GM23338 (cell line): ENCODE results near the gene RNASET2. TPM values are rescaled to one million over a fixed set of nuclear protein-coding genes. Genes with fewer than 3 reads are reported as not detected.

Source experiments
- ATAC-seq: fragments of 200-7000 bp; cut with Tn5 transposase; 3 replicates; pipeline ENCODE4 v1.9.1; 2020
- DNase-seq: peaks from one replicate; pipeline ENCODE4 v3.0.0-alpha.2; 2015; ENCODE audit warnings: low spot score
- H2AFZ ChIP-seq: fragments of 200-600 bp; sonication (generic); 2 replicates; pipeline ENCODE4 v1.8.0; 2016; ENCODE audit warnings: antibody characterized with exemption, mild to moderate bottlenecking, moderate library complexity
- H3F3A ChIP-seq: fragments of 200-600 bp; sonication (generic); replicated peaks from 2 replicates; pipeline ENCODE4 v1.8.0; 2017; ENCODE audit warnings: antibody characterized with exemption, mixed run types, low read depth
- H3K27ac ChIP-seq: fragments of 200-600 bp; sonication (generic); 2 replicates; pipeline ENCODE4 v1.6.1; 2016; ENCODE audit warnings: low read depth
- H3K27me3 ChIP-seq: fragments of 200-600 bp; sonication (generic); 2 replicates; pipeline ENCODE4 v1.8.0; 2016; ENCODE audit warnings: mild to moderate bottlenecking, mixed run types, moderate library complexity; ENCODE audit not compliant: insufficient read depth
- H3K36me3 ChIP-seq: fragments of 200-600 bp; sonication (generic); 2 replicates; pipeline ENCODE4 v1.8.0; 2016; ENCODE audit warnings: mild to moderate bottlenecking; ENCODE audit not compliant: insufficient read depth
- H3K4me1 ChIP-seq: fragments of 200-600 bp; sonication (generic); 2 replicates; pipeline ENCODE4 v1.8.0; 2016; ENCODE audit warnings: mild to moderate bottlenecking, moderate library complexity; ENCODE audit not compliant: insufficient read depth
- H3K4me2 ChIP-seq: fragments of 200-600 bp; sonication (generic); 2 replicates; pipeline ENCODE4 v1.7.1; 2017; ENCODE audit warnings: mixed run types
- H3K4me3 ChIP-seq: fragments of 200-600 bp; sonication (generic); 2 replicates; pipeline ENCODE4 v1.6.1; 2016; ENCODE audit warnings: mixed run types
- H3K79me2 ChIP-seq: fragments of 200-600 bp; sonication (generic); replicated peaks from 2 replicates; pipeline ENCODE4 v1.8.0; 2017; ENCODE audit warnings: mild to moderate bottlenecking; ENCODE audit not compliant: insufficient read depth
- H3K9me2 ChIP-seq: fragments of 200-600 bp; sonication (generic); 2 replicates; pipeline ENCODE4 v1.8.0; 2017; ENCODE audit not compliant: insufficient read depth
- H4K20me1 ChIP-seq: fragments of 200-600 bp; sonication (generic); replicated peaks from 2 replicates; pipeline ENCODE4 v1.8.0; 2017; ENCODE audit warnings: mild to moderate bottlenecking; ENCODE audit not compliant: insufficient read depth
- H3K27ac Mint-ChIP-seq: 2 replicates; pipeline ENCODE4 v1.8.0; 2020; ENCODE audit warnings: inconsistent platforms, mild to moderate bottlenecking, moderate library complexity, mixed read lengths
- H3K27me3 Mint-ChIP-seq: 3 replicates; pipeline ENCODE4 v1.8.0; 2022; ENCODE audit warnings: low read depth, mild to moderate bottlenecking, moderate library complexity, mixed read lengths, inconsistent platforms; ENCODE audit not compliant: insufficient read depth, poor library complexity
- H3K36me3 Mint-ChIP-seq: 3 replicates; pipeline ENCODE4 v1.8.0; 2021; ENCODE audit warnings: low read depth, mild to moderate bottlenecking, inconsistent platforms, moderate library complexity, mixed read lengths
- H3K4me1 Mint-ChIP-seq: 3 replicates; pipeline ENCODE4 v1.8.0; 2020; ENCODE audit warnings: mild to moderate bottlenecking, inconsistent platforms, mixed read lengths
- H3K4me3 Mint-ChIP-seq: 3 replicates; pipeline ENCODE4 v1.8.0; 2021; ENCODE audit warnings: moderate library complexity, mild to moderate bottlenecking, inconsistent platforms, mixed read lengths
- H3K9me3 Mint-ChIP-seq: 3 replicates; pipeline ENCODE4 v1.8.0; 2020; ENCODE audit warnings: moderate library complexity, mild to moderate bottlenecking, inconsistent platforms, mixed read lengths
- CTCF ChIP-seq, 2 experiments: fragments of 200-600 bp in 1 of 2; sonication (generic) in 1 of 2; conservative IDR thresholded peaks; 2 replicates each; pipeline versions ENCODE4 v1.5.1 to v1.6.1; 2016 to 2017; ENCODE audit warnings: antibody characterized with exemption in 2 of 2, low read depth in 2 of 2, mild to moderate bottlenecking in 2 of 2, moderate library complexity in 1 of 2
- ETS1 ChIP-seq: IDR thresholded peaks from 2 replicates; pipeline ENCODE4 v1.6.1; 2016; ENCODE audit warnings: antibody characterized with exemption
- EZH2 ChIP-seq: fragments of 200-600 bp; sonication (generic); IDR thresholded peaks from one replicate; pipeline ENCODE4 v1.8.0; 2017; ENCODE audit warnings: antibody characterized with exemption, mild to moderate bottlenecking, low read depth; ENCODE audit not compliant: unreplicated experiment
- EZH2phosphoT487 ChIP-seq: fragments of 200-600 bp; sonication (generic); IDR thresholded peaks from one replicate; pipeline ENCODE4 v1.8.1; 2018; ENCODE audit warnings: antibody characterized with exemption; ENCODE audit not compliant: unreplicated experiment
- POLR2AphosphoS5 ChIP-seq: IDR thresholded peaks from 2 replicates; pipeline ENCODE4 v1.6.1; 2016; ENCODE audit warnings: antibody characterized with exemption, low read depth
- STAT1 ChIP-seq: IDR thresholded peaks from one replicate; pipeline ENCODE4 v1.6.1; 2016; ENCODE audit warnings: antibody characterized with exemption; ENCODE audit not compliant: unreplicated experiment
- ZNF114 ChIP-seq: fragments of 250-450 bp; sonication (Bioruptor Pico); IDR thresholded peaks from 2 replicates; pipeline ENCODE4 v1.5.0; 2020; ENCODE audit warnings: mild to moderate bottlenecking, moderate library complexity
- ZNF462 ChIP-seq: fragments of 250-450 bp; sonication (Bioruptor Pico); IDR thresholded peaks from 2 replicates; pipeline ENCODE4 v1.5.0; 2020; ENCODE audit warnings: mild to moderate bottlenecking, moderate library complexity
- polyA plus RNA-seq: library from polyadenylated mRNA; unstranded; fragments of >200 nt; fragmentation: Nextera tagmentation; extraction: Ambion mirVana; gene quantifications from 2 replicates; pipeline ENCODE4 v1.2.1, GENCODE V29; 2016
- total RNA-seq: library from RNA; depleted of rRNA; stranded (reverse); fragments of >200 nt; shearing (Covaris generic); gene quantifications from 2 replicates; pipeline ENCODE4 v1.2.3, GENCODE V29; 2014

The RNASET2 gene
- total and polyA plus RNA-seq, 2 experiments from 2014 or later: 40.5 to 62.8 TPM

- TF ChIP-seq ZNF462 (no peak), ZNF114 (CRISPR knock-in tag) (no peak)
These were observed 20.1 kb downstream of the RNASET2 start (continued) for GRCh38 chr6:166936079-166936787.

- Mint-ChIP-seq H3K4me3 (no peak overlapping the region), H3K9me3 (no peaks in the 10 kb centered on the region), H3K27me3 (peaks cover 1% of the 10 kb centered on the region), H3K27ac (no peak overlapping the region; the same call in 1 of the 2 replicates), H3K4me1 (peaks cover 10% of the 10 kb centered on the region), H3K36me3 (peaks cover 6% of the 10 kb centered on the region; the same call in 1 of the 3 replicates)
- H3K4me1 ChIP-seq: no peaks in the 10 kb centered on the region
- ATAC-seq: no peak
- H3K79me2 ChIP-seq: no peaks in the 10 kb centered on the region
- no peaks in the 10 kb centered on the region for H3K9me2 ChIP-seq
- no peaks in the 10 kb centered on the region for H3K27me3 ChIP-seq
- 0 out of 2 replicates have a peak, but pooled peaks cover 5% of the 10 kb centered on the region for H4K20me1 ChIP-seq
- no peak overlapping the region for H3K4me3 ChIP-seq
- H3K27ac ChIP-seq: no peak overlapping the region
- H2AFZ ChIP-seq: no peak overlapping the region
- H3K4me2 ChIP-seq: no peak overlapping the region
- DNase-seq: no peak
- H3K36me3 ChIP-seq: peaks cover 4% of the 10 kb centered on the region; the same call in 1 of the 2 replicates
- H3F3A ChIP-seq: peaks cover 6% of the 10 kb centered on the region; the same call in 1 of the 2 replicates
- no peak for TF ChIP-seq ETS1
- no peak for TF ChIP-seq EZH2
- no peak for TF ChIP-seq EZH2phosphoT487
- no peak for TF ChIP-seq POLR2AphosphoS5
- no peak for TF ChIP-seq STAT1
- no peak for TF ChIP-seq CTCF (conservative IDR thresholded peaks at IDR 0.05; ENCODE audit: low read depth in 2 of 2)
These were observed 21.0 kb downstream of the RNASET2 start for GRCh38 chr6:166935353-166935752.
